Gastroesophageal sphincter (tissue), 4 donors: ENCODE measurements around the gene FAM43A. TPM values are rescaled to one million over a fixed set of nuclear protein-coding genes. Genes with fewer than 3 reads are reported as not detected.

Experiments used
- ATAC-seq: fragments of 150-250 bp; one replicate; pipeline ENCODE4 v1.9.1; 2016; ENCODE audit warnings: mild to moderate bottlenecking, moderate library complexity
- H3K27ac ChIP-seq, 4 donors: fragments of 200-600 bp; sonication (generic) in 3 of 4; 1 replicate in 3 of 4; 2 replicates in 1 of 4; pipeline ENCODE4 v1.5.1; 2016 to 2019
- H3K27me3 ChIP-seq: fragments of 200-600 bp; sonication (generic); one replicate; pipeline ENCODE4 v1.5.1; 2019
- H3K36me3 ChIP-seq, 2 donors: fragments of 200-600 bp; sonication (generic); one replicate each; pipeline ENCODE4 v1.5.1; 2019; ENCODE audit warnings: control low read depth in 1 of 2
- H3K4me1 ChIP-seq, 3 donors: fragments of 200-600 bp; sonication (generic); 1 replicate in 2 of 3; 2 replicates in 1 of 3; pipeline ENCODE4 v1.5.1; 2016 to 2019; ENCODE audit warnings: control low read depth in 2 of 3
- H3K4me3 ChIP-seq, 2 donors: fragments of 200-600 bp; sonication (generic); one replicate each; pipeline ENCODE4 v1.5.1; 2019; ENCODE audit warnings: mild to moderate bottlenecking in 1 of 2, moderate library complexity in 1 of 2
- H3K9me3 ChIP-seq, 3 donors: fragments of 200-600 bp; sonication (generic); one replicate each; pipeline ENCODE4 v1.5.1; 2017 to 2019; ENCODE audit warnings: control low read depth in 2 of 3
- EP300 ChIP-seq: sonication (generic); formaldehyde crosslinking; IDR thresholded peaks from one replicate; pipeline ENCODE4 v1.6.1; 2017; ENCODE audit warnings: antibody characterized with exemption, mild to moderate bottlenecking
- POLR2A ChIP-seq, 2 donors: fragments of 450-650 bp; IDR thresholded peaks; one replicate each; pipeline ENCODE4 v1.6.1; 2017; ENCODE audit warnings: antibody characterized with exemption in 2 of 2, mild to moderate bottlenecking in 2 of 2, moderate library complexity in 1 of 2
- POLR2AphosphoS5 ChIP-seq: sonication (generic); formaldehyde crosslinking; IDR thresholded peaks from one replicate; pipeline ENCODE4 v1.6.1; 2017; ENCODE audit warnings: antibody characterized with exemption
- WGBS, 2 donors: methylation state at CpG; one replicate each; pipeline ENCODE4 v1.1.5; 2018; ENCODE audit warnings: low coverage in 1 of 2; 5-methylcytosine and 5-hydroxymethylcytosine counted together
- total RNA-seq, 4 donors: library from RNA; depleted of rRNA; stranded (reverse); fragments of >200 nt; gene quantifications; one replicate each; pipeline ENCODE4 v1.1.0, GENCODE V29; 2016
- TF ChIP-seq, protein P1 (sequence below), 4 experiments: fragments of 200-600 bp in 2 of 4; fragments of 450-650 bp in 2 of 4; sonication (generic) in 1 of 4; IDR thresholded peaks; one replicate each; pipeline ENCODE4 v1.5.1; 2017 to 2019; ENCODE audit warnings: antibody characterized with exemption in 4 of 4, mild to moderate bottlenecking in 2 of 4, moderate library complexity in 2 of 4

The FAM43A gene
- total RNA-seq, 4 donors from 2014 or later, result 15.9 to 36.3 (median 23.8) TPM

DNA sequence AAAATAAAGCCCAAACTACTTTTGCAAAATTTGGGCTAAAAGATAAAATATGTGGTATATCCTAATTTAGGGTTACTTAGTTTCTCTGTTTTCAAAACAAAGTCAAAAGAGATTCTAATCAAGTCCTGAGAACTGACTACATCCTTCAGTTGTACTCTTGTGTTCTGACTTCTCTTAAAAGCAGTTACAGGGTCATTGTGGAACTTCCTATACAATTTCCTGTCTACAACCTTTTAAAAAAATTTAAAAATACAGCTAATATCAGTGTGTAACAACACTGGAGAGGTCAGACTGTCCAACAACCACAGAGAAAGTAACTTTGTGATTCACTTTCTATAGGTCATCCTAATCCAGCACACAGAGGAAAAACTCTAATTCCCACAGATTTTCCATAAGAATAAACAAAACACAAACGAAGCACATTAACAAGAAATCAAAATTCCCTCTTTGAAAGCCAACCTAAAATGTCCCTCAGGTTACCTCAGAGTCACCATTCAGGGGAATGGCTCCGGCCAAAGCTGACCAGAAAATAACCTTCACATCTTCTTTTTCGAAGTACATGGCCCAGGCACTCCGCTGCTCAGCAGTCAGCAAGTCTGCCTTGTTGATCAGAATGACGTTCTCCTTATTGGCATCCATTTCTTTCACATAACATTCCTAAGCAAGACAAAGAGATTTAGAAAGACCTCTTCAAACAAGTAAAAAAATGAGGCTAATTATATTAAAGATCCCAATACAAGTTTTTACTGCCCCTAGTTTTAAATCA lies 27.0 kb upstream of the FAM43A start:
- H3K27me3 ChIP-seq, result no peaks in the 10 kb centered on the region
- TF ChIP-seq, protein P1, sequence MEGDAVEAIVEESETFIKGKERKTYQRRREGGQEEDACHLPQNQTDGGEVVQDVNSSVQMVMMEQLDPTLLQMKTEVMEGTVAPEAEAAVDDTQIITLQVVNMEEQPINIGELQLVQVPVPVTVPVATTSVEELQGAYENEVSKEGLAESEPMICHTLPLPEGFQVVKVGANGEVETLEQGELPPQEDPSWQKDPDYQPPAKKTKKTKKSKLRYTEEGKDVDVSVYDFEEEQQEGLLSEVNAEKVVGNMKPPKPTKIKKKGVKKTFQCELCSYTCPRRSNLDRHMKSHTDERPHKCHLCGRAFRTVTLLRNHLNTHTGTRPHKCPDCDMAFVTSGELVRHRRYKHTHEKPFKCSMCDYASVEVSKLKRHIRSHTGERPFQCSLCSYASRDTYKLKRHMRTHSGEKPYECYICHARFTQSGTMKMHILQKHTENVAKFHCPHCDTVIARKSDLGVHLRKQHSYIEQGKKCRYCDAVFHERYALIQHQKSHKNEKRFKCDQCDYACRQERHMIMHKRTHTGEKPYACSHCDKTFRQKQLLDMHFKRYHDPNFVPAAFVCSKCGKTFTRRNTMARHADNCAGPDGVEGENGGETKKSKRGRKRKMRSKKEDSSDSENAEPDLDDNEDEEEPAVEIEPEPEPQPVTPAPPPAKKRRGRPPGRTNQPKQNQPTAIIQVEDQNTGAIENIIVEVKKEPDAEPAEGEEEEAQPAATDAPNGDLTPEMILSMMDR (IDR thresholded peaks at IDR 0.05), result no peak
- TF ChIP-seq POLR2A (IDR thresholded peaks at IDR 0.05) (no peak), POLR2AphosphoS5 (no peak), EP300 (no peak)
- no peak overlapping the region for H3K4me3 ChIP-seq
- WGBS, 2 donors, result 84 to 86% methylated on average over 5 of the region's 5 CpGs
- H3K9me3 ChIP-seq, result no peaks in the 10 kb centered on the region
- no peak for ATAC-seq
- peaks cover 0 to 86% of the 10 kb centered on the region in 2 donors for H3K36me3 ChIP-seq
- no peaks in the 10 kb centered on the region for H3K4me1 ChIP-seq
- peak overlapping the region in 2 of 4 donors; percentile 4 to 37 for H3K27ac ChIP-seq

DNA sequence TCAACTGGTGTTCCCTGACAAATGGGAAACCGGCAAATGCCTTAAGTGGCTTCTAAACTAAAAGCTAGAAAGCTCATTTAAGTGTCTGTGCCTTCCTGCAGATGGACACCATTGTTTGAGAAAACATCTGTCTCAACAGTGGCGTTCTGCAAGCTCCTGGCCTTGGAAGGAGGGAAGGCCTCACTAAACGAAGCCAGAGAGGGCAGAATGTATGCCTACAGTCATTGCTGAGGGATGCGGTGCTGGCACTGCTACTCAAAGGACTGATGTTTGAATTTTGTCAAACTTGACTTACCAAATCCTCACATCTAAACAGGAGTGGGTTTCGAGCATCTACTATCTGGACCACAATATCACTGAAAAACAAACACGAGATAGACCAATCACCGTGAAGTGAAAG lies 25.9 kb upstream of the FAM43A start:
- H3K4me3 ChIP-seq, result no peak overlapping the region
- TF ChIP-seq POLR2AphosphoS5, result no peak
- TF ChIP-seq, protein P1 (IDR thresholded peaks at IDR 0.05), result no peak
- no peak for TF ChIP-seq EP300
- TF ChIP-seq POLR2A (IDR thresholded peaks at IDR 0.05), result no peak
- H3K27ac ChIP-seq, result no peak overlapping the region
- H3K4me1 ChIP-seq, result no peaks in the 10 kb centered on the region
- H3K36me3 ChIP-seq, result peaks cover 0 to 86% of the 10 kb centered on the region in 2 donors
- 74 to 84% methylated on average over 5 to 7 of the region's 7 CpGs for WGBS, 2 donors
- no peaks in the 10 kb centered on the region for H3K27me3 ChIP-seq
- ATAC-seq, result no peak
- H3K9me3 ChIP-seq, result no peaks in the 10 kb centered on the region

DNA sequence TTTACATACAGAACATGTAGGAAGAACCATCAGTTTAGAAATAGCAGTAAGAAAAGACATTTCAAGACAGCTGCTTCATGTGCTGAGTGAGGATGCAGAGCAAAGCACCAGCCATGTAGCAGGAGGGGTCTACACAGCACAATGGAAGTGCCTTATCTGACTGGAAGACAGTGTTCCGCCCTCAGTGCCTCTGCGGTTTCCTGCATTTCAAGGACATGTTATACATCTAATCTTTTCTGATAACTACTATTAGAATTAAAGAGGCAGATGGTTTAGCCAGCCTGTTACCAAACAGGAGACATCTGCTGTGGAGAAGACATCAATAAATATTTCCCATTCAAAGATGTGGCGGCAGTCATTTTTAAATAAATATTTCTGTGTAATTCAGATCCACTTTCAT lies 24.3 kb upstream of the FAM43A start:
- Histone ChIP-seq H3K36me3 (peaks cover 0 to 93% of the 10 kb centered on the region in 2 donors), H3K4me3 (no peak overlapping the region), H3K4me1 (no peaks in the 10 kb centered on the region), H3K27me3 (no peaks in the 10 kb centered on the region), H3K27ac (peak overlapping the region in 1 of 4 donors; percentile 24), H3K9me3 (no peaks in the 10 kb centered on the region)
- no peak for ATAC-seq
- TF ChIP-seq, protein P1 (IDR thresholded peaks at IDR 0.05), result no peak
- TF ChIP-seq POLR2A (IDR thresholded peaks at IDR 0.05), result no peak
- TF ChIP-seq POLR2AphosphoS5, result no peak
- TF ChIP-seq EP300, result no peak
- WGBS, 2 donors, result 51 to 92% methylated on average over 3 of the region's 3 CpGs

DNA sequence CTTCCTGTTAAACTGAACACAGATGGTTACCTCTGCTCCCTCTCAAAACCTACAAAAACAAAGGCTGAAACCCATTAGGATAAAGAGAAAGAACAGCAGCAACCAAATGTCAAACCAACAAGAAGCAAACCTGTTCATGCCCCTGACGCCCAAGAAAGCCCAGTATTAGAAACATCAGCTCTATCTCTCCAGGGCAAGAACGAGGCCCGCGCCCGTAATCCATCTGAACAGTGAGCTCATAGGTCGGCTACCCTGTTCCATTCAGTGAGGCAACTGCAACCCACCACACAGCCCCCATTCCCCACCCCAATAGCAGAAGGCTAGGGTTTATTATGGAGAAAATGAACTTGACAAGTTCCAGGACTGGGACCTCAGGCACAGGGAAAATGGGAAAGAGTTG lies 23.7 kb upstream of the FAM43A start:
- Histone ChIP-seq H3K27me3 (no peaks in the 10 kb centered on the region), H3K4me1 (no peaks in the 10 kb centered on the region), H3K4me3 (no peak overlapping the region), H3K9me3 (no peaks in the 10 kb centered on the region), H3K27ac (peak overlapping the region in 2 of 4 donors; percentile 24 to 25), H3K36me3 (peaks cover 0 to 96% of the 10 kb centered on the region in 2 donors)
- ATAC-seq, result no peak
- WGBS, 2 donors, result 46 to 72% methylated on average over 4 to 5 of the region's 6 CpGs
- TF ChIP-seq POLR2AphosphoS5, result no peak
- TF ChIP-seq EP300, result no peak
- no peak for TF ChIP-seq POLR2A (IDR thresholded peaks at IDR 0.05)
- TF ChIP-seq, protein P1 (IDR thresholded peaks at IDR 0.05), result no peak

DNA sequence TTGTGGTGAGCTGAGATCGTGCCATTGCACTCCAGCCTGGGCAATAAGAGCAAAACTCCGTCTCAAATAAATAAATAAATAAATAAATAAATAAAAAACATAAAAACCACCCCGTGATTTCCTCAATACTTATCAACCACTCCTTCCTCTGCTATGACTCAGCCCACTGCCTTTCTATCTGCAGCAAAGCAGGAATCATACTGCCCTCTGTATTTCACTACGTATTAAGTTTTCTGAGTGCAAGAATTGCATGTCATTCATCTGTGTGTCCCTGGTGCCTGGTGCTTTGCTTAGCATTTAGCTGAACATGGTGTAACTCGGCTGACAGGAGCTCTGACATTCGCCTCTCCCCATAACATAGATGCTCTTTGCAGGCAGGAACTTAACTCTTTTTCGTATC lies 20.8 kb upstream of the FAM43A start:
- peaks cover 0 to 91% of the 10 kb centered on the region in 2 donors for H3K36me3 ChIP-seq
- 88 to 93% methylated on average over 4 to 7 of the region's 7 CpGs for WGBS, 2 donors
- TF ChIP-seq POLR2A (IDR thresholded peaks at IDR 0.05), result no peak
- TF ChIP-seq, protein P1 (IDR thresholded peaks at IDR 0.05), result no peak
- TF ChIP-seq EP300, result no peak
- no peak for TF ChIP-seq POLR2AphosphoS5
- no peaks in the 10 kb centered on the region for H3K27me3 ChIP-seq
- ATAC-seq, result no peak
- H3K27ac ChIP-seq, result no peak overlapping the region
- H3K4me1 ChIP-seq, result peaks cover 0 to 3% (median 0%) of the 10 kb centered on the region in 3 donors
- H3K4me3 ChIP-seq, result no peak overlapping the region
- no peaks in the 10 kb centered on the region for H3K9me3 ChIP-seq
